Panc1 (cell line): ENCODE data around the gene BCLAF1.

ENCODE experiments used
- REST ChIP-seq, 2 experiments: IDR thresholded peaks; 2 replicates each; pipeline ENCODE4 v1.6.1; 2011 to 2012; ENCODE audit warnings: low read depth in 2 of 2, control low read depth in 1 of 2, low read length in 1 of 2, mild to moderate bottlenecking in 1 of 2, moderate library complexity in 1 of 2; ENCODE audit not compliant: insufficient read depth in 1 of 2
- TF ChIP-seq, protein P1 (sequence below): fragments of 450-650 bp; IDR thresholded peaks from 2 replicates; pipeline ENCODE4 v1.5.1; 2017; ENCODE audit warnings: mild to moderate bottlenecking

GRCh38 chr6:136244061-136244616 lies 45.5 kb downstream of the BCLAF1 start:
- TF ChIP-seq REST (IDR thresholded peaks at IDR 0.05; ENCODE audit: insufficient read depth in 1 of 2, low read depth in 2 of 2, low read length in 1 of 2), result no peak
- TF ChIP-seq, protein P1, sequence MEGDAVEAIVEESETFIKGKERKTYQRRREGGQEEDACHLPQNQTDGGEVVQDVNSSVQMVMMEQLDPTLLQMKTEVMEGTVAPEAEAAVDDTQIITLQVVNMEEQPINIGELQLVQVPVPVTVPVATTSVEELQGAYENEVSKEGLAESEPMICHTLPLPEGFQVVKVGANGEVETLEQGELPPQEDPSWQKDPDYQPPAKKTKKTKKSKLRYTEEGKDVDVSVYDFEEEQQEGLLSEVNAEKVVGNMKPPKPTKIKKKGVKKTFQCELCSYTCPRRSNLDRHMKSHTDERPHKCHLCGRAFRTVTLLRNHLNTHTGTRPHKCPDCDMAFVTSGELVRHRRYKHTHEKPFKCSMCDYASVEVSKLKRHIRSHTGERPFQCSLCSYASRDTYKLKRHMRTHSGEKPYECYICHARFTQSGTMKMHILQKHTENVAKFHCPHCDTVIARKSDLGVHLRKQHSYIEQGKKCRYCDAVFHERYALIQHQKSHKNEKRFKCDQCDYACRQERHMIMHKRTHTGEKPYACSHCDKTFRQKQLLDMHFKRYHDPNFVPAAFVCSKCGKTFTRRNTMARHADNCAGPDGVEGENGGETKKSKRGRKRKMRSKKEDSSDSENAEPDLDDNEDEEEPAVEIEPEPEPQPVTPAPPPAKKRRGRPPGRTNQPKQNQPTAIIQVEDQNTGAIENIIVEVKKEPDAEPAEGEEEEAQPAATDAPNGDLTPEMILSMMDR, result no peak
